H1 (cell line): ENCODE results near the gene TDRKH.

Source experiments
- CREB1 ChIP-seq: IDR thresholded peaks from 2 replicates; pipeline ENCODE4 v1.6.1; 2012; ENCODE audit warnings: inconsistent platforms
- EP300 ChIP-seq, 2 experiments: IDR thresholded peaks; 1 replicate in 1 of 2; 2 replicates in 1 of 2; pipeline ENCODE4 v1.6.1; 2011 to 2012; ENCODE audit warnings: low read depth in 2 of 2, low read length in 2 of 2, mild to moderate bottlenecking in 2 of 2, borderline replicate concordance in 1 of 2, inconsistent platforms in 1 of 2, moderate library complexity in 1 of 2
- EZH2 ChIP-seq: fragments of 200-600 bp; sonication (generic); IDR thresholded peaks from 2 replicates; pipeline ENCODE4 v1.7.1; 2012; ENCODE audit warnings: low read depth, mild to moderate bottlenecking, moderate library complexity, low read length, inconsistent platforms; ENCODE audit not compliant: severe bottlenecking
- JUND ChIP-seq: IDR thresholded peaks from 2 replicates; pipeline ENCODE4 v1.6.1; 2011; ENCODE audit warnings: mild to moderate bottlenecking, improper control_type of control experiment, low read length
- TCF12 ChIP-seq: IDR thresholded peaks from 2 replicates; pipeline ENCODE4 v1.6.1; 2011; ENCODE audit warnings: low read depth, mild to moderate bottlenecking, low read length
- TF ChIP-seq, protein P1 (sequence below), 3 experiments: IDR thresholded peaks; 1 replicate in 2 of 3; 2 replicates in 1 of 3; pipeline versions ENCODE4 v1.5.1 to v1.6.1; 2011; ENCODE audit warnings: low read length in 3 of 3, mild to moderate bottlenecking in 3 of 3, inconsistent platforms in 2 of 3, low read depth in 1 of 3, moderate library complexity in 1 of 3; ENCODE audit not compliant: insufficient read depth in 1 of 3; ENCODE audit errors: control extremely low read depth in 1 of 3
- TF ChIP-seq, protein P2 (sequence below): IDR thresholded peaks from 2 replicates; pipeline ENCODE4 v1.6.1; 2012; ENCODE audit warnings: low read length, inconsistent platforms

DNA sequence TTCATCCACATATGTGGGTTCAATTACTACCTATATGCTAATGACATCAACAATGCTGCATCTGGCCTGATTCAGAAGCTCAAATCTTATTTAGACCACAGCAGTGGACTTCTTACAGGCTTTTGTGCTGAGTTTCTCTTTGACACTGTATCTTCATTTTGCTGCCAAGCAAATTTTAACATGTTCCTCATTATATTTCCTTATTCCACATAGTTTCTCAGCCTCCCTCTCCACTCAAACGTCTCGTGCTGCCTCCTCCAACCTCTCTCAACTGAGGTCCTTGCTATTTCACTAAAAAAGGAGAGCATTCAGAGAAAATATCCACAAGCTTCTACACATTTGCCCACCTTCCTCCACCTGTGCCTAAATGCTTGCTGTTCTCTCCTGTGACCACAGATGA, 6.5 kb downstream of the TDRKH start:
- TF ChIP-seq, protein P1, sequence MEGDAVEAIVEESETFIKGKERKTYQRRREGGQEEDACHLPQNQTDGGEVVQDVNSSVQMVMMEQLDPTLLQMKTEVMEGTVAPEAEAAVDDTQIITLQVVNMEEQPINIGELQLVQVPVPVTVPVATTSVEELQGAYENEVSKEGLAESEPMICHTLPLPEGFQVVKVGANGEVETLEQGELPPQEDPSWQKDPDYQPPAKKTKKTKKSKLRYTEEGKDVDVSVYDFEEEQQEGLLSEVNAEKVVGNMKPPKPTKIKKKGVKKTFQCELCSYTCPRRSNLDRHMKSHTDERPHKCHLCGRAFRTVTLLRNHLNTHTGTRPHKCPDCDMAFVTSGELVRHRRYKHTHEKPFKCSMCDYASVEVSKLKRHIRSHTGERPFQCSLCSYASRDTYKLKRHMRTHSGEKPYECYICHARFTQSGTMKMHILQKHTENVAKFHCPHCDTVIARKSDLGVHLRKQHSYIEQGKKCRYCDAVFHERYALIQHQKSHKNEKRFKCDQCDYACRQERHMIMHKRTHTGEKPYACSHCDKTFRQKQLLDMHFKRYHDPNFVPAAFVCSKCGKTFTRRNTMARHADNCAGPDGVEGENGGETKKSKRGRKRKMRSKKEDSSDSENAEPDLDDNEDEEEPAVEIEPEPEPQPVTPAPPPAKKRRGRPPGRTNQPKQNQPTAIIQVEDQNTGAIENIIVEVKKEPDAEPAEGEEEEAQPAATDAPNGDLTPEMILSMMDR (IDR thresholded peaks at IDR 0.05; ENCODE audit: control extremely low read depth in 1 of 3, insufficient read depth in 1 of 3, low read depth in 1 of 3, low read length in 3 of 3) = no peak
- TF ChIP-seq, protein P2, sequence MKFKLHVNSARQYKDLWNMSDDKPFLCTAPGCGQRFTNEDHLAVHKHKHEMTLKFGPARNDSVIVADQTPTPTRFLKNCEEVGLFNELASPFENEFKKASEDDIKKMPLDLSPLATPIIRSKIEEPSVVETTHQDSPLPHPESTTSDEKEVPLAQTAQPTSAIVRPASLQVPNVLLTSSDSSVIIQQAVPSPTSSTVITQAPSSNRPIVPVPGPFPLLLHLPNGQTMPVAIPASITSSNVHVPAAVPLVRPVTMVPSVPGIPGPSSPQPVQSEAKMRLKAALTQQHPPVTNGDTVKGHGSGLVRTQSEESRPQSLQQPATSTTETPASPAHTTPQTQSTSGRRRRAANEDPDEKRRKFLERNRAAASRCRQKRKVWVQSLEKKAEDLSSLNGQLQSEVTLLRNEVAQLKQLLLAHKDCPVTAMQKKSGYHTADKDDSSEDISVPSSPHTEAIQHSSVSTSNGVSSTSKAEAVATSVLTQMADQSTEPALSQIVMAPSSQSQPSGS = no peak
- TF ChIP-seq EP300 (IDR thresholded peaks at IDR 0.05; ENCODE audit: borderline replicate concordance in 1 of 2, low read depth in 2 of 2, low read length in 2 of 2) (no peak), TCF12 (no peak), CREB1 (no peak), EZH2 (no peak), JUND (no peak)
